Measurements from ENCODE around the gene OR6J1.

Gene OR6J1

GRCh38 chr14:22606380-22606779 is 37.8 kb downstream of the OR6J1 start:
- TF ChIP-seq CTCF (conservative IDR thresholded peaks at IDR 0.05; ENCODE audit: low read depth, low read length), result no peak
- DNase-seq (ENCODE audit: low read depth), result no peak
- no peak overlapping the region for H3K4me3 ChIP-seq (ENCODE audit: low read length)

GRCh38 chr14:22602862-22603261 is 41.3 kb downstream of the OR6J1 start:
- no peak for DNase-seq (ENCODE audit: low read depth)
- TF ChIP-seq CTCF (conservative IDR thresholded peaks at IDR 0.05; ENCODE audit: low read depth, low read length), result no peak
- no peak overlapping the region for H3K4me3 ChIP-seq (ENCODE audit: low read length)

- no peak overlapping the region for H3K4me3 ChIP-seq (ENCODE audit: low read length)
- DNase-seq (ENCODE audit: low read depth), result no peak
- no peak for TF ChIP-seq CTCF (conservative IDR thresholded peaks at IDR 0.05; ENCODE audit: low read depth, low read length)
These were observed 42.2 kb downstream of the OR6J1 start for GRCh38 chr14:22601996-22602395.

- no peak for DNase-seq (ENCODE audit: low read depth)
- no peak for TF ChIP-seq CTCF (conservative IDR thresholded peaks at IDR 0.05; ENCODE audit: low read depth, low read length)
- no peak overlapping the region for H3K4me3 ChIP-seq (ENCODE audit: low read length)
These were observed 42.7 kb downstream of the OR6J1 start for GRCh38 chr14:22601456-22601855.

GRCh38 chr14:22600027-22600426 is 44.1 kb downstream of the OR6J1 start:
- no peak for DNase-seq (ENCODE audit: low read depth)
- TF ChIP-seq CTCF (conservative IDR thresholded peaks at IDR 0.05; ENCODE audit: low read depth, low read length), result no peak
- H3K4me3 ChIP-seq (ENCODE audit: low read length), result no peak overlapping the region

- TF ChIP-seq CTCF (conservative IDR thresholded peaks at IDR 0.05; ENCODE audit: low read depth, low read length), result no peak
- peak overlapping the region; percentile 96 for H3K4me3 ChIP-seq (ENCODE audit: low read length)
- no peak for DNase-seq (ENCODE audit: low read depth)
These were observed 44.8 kb downstream of the OR6J1 start for GRCh38 chr14:22599349-22599748.

GRCh38 chr14:22598896-22599244 is 45.3 kb downstream of the OR6J1 start:
- TF ChIP-seq CTCF (conservative IDR thresholded peaks at IDR 0.05; ENCODE audit: low read depth, low read length), result peak; percentile 50
- H3K4me3 ChIP-seq (ENCODE audit: low read length), result peak overlapping the region; percentile 96
- DNase-seq (ENCODE audit: low read depth), result peak; percentile 48
